ENCODE measurements around the gene LRRFIP2. TPM values are rescaled to one million over a fixed set of nuclear protein-coding genes. Genes with fewer than 3 reads are reported as not detected.

The LRRFIP2 gene
- total RNA-seq, 1 donor from 2014 or later = 40.0 TPM

GRCh38 chr3:37181756-37182155, 7.4 kb upstream of the LRRFIP2 start:
- Mint-ChIP-seq H3K27ac (ENCODE audit: unreplicated experiment) (peak overlapping the region; percentile 58), H3K4me1 (ENCODE audit: unreplicated experiment) (peaks cover 17% of the 10 kb centered on the region), H3K27me3 (ENCODE audit: unreplicated experiment) (no peaks in the 10 kb centered on the region), H3K36me3 (ENCODE audit: low read depth, unreplicated experiment) (peaks cover 2% of the 10 kb centered on the region), H3K4me3 (ENCODE audit: unreplicated experiment) (no peak overlapping the region), H3K9me3 (ENCODE audit: unreplicated experiment) (no peaks in the 10 kb centered on the region)
- DNase-seq (ENCODE audit: low spot score) = no peak
- no peak for TF ChIP-seq CTCF (IDR thresholded peaks at IDR 0.05; ENCODE audit: unreplicated experiment)

- Mint-ChIP-seq H3K27ac (ENCODE audit: unreplicated experiment) (no peak overlapping the region), H3K9me3 (ENCODE audit: unreplicated experiment) (no peaks in the 10 kb centered on the region), H3K36me3 (ENCODE audit: low read depth, unreplicated experiment) (peaks cover 2% of the 10 kb centered on the region), H3K4me3 (ENCODE audit: unreplicated experiment) (no peak overlapping the region), H3K27me3 (ENCODE audit: unreplicated experiment) (no peaks in the 10 kb centered on the region), H3K4me1 (ENCODE audit: unreplicated experiment) (peaks cover 26% of the 10 kb centered on the region)
- no peak for DNase-seq (ENCODE audit: low spot score)
- no peak for TF ChIP-seq CTCF (IDR thresholded peaks at IDR 0.05; ENCODE audit: unreplicated experiment)
Observed at GRCh38 chr3:37179144-37179967, 5.0 kb upstream of the LRRFIP2 start.

DNA sequence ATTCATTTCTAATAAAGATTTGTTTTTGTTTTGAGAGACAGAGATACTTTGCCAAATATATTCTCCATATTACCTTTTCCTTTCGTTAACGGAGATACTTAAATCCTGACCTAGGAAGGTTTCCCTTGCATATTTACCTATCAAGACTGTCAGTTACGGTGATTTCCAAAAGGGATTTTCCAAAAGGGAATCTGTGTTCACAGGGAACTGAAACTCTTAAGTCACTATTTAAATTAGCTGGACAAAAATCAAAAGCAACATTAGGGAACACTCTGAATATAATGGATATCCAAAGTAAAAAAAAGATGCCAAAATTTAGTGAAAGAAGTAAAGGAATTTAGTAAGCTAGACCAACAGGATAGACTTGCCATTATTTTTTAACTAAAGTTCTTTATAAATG, 576 bp downstream of the LRRFIP2 start:
- Mint-ChIP-seq H3K9me3 (ENCODE audit: unreplicated experiment) (no peaks in the 10 kb centered on the region), H3K4me1 (ENCODE audit: unreplicated experiment) (peaks cover 31% of the 10 kb centered on the region), H3K4me3 (ENCODE audit: unreplicated experiment) (no peak overlapping the region), H3K27me3 (ENCODE audit: unreplicated experiment) (no peaks in the 10 kb centered on the region), H3K36me3 (ENCODE audit: low read depth, unreplicated experiment) (no peaks in the 10 kb centered on the region), H3K27ac (ENCODE audit: unreplicated experiment) (no peak overlapping the region)
- DNase-seq (ENCODE audit: low spot score) = no peak
- no peak for TF ChIP-seq CTCF (IDR thresholded peaks at IDR 0.05; ENCODE audit: unreplicated experiment)

DNA sequence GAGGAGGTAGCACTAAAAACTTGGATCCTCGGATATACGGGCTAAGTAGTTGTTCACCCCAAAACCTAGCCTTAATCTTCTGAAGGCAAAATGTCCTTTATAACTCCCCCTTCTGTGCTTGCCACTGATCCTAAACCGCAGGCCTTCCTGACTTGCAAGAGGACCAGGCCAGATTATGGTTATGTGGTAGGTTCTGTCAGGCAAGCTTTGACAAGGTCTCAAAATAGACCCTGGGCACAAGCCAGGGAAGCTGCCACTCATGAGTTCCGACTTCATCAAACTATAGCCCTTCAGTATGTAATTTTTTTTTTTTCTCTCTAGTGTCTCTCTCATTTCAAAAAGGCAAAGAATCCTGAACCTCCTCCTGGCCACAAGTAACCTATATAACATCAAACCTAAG, 3.2 kb downstream of the LRRFIP2 start:
- no peak for TF ChIP-seq CTCF (IDR thresholded peaks at IDR 0.05; ENCODE audit: unreplicated experiment)
- no peaks in the 10 kb centered on the region for H3K27me3 Mint-ChIP-seq (ENCODE audit: unreplicated experiment)
- no peaks in the 10 kb centered on the region for H3K9me3 Mint-ChIP-seq (ENCODE audit: unreplicated experiment)
- H3K4me1 Mint-ChIP-seq (ENCODE audit: unreplicated experiment) = peaks cover 23% of the 10 kb centered on the region
- no peak overlapping the region for H3K4me3 Mint-ChIP-seq (ENCODE audit: unreplicated experiment)
- no peak overlapping the region for H3K27ac Mint-ChIP-seq (ENCODE audit: unreplicated experiment)
- no peak for DNase-seq (ENCODE audit: low spot score)
- H3K36me3 Mint-ChIP-seq (ENCODE audit: low read depth, unreplicated experiment) = no peaks in the 10 kb centered on the region

GRCh38 chr3:37170513-37170912, 3.9 kb downstream of the LRRFIP2 start:
- DNase-seq (ENCODE audit: low spot score) = no peak
- no peak for TF ChIP-seq CTCF (IDR thresholded peaks at IDR 0.05; ENCODE audit: unreplicated experiment)
- Mint-ChIP-seq H3K4me1 (ENCODE audit: unreplicated experiment) (peaks cover 23% of the 10 kb centered on the region), H3K4me3 (ENCODE audit: unreplicated experiment) (no peak overlapping the region), H3K27ac (ENCODE audit: unreplicated experiment) (no peak overlapping the region), H3K27me3 (ENCODE audit: unreplicated experiment) (no peaks in the 10 kb centered on the region), H3K9me3 (ENCODE audit: unreplicated experiment) (no peaks in the 10 kb centered on the region), H3K36me3 (ENCODE audit: low read depth, unreplicated experiment) (no peaks in the 10 kb centered on the region)
